GM12891 (cell line): Measurements from ENCODE around the gene CTPS1.

Source experiments
- PAX5 ChIP-seq: IDR thresholded peaks from 2 replicates; pipeline ENCODE4 v1.6.1; 2011; ENCODE audit warnings: low read length, moderate library complexity, mild to moderate bottlenecking; ENCODE audit not compliant: insufficient read depth, severe bottlenecking
- POLR2A ChIP-seq: IDR thresholded peaks from 2 replicates; pipeline ENCODE4 v1.6.1; 2011; ENCODE audit warnings: low read depth, low read length, control low read depth
- POLR2AphosphoS5 ChIP-seq: IDR thresholded peaks from 2 replicates; pipeline ENCODE4 v1.6.1; 2011; ENCODE audit warnings: low read depth, low read length, control low read depth
- POU2F2 ChIP-seq: IDR thresholded peaks from 2 replicates; pipeline ENCODE4 v1.6.1; 2011; ENCODE audit warnings: low read depth, mild to moderate bottlenecking, control low read depth, low read length, moderate library complexity
- SPI1 ChIP-seq: IDR thresholded peaks from 2 replicates; pipeline ENCODE4 v1.6.1; 2011; ENCODE audit warnings: low read depth, low read length, control low read depth
- TAF1 ChIP-seq: IDR thresholded peaks from 2 replicates; pipeline ENCODE4 v1.6.1; 2011; ENCODE audit warnings: low read depth, low read length, control low read depth

DNA sequence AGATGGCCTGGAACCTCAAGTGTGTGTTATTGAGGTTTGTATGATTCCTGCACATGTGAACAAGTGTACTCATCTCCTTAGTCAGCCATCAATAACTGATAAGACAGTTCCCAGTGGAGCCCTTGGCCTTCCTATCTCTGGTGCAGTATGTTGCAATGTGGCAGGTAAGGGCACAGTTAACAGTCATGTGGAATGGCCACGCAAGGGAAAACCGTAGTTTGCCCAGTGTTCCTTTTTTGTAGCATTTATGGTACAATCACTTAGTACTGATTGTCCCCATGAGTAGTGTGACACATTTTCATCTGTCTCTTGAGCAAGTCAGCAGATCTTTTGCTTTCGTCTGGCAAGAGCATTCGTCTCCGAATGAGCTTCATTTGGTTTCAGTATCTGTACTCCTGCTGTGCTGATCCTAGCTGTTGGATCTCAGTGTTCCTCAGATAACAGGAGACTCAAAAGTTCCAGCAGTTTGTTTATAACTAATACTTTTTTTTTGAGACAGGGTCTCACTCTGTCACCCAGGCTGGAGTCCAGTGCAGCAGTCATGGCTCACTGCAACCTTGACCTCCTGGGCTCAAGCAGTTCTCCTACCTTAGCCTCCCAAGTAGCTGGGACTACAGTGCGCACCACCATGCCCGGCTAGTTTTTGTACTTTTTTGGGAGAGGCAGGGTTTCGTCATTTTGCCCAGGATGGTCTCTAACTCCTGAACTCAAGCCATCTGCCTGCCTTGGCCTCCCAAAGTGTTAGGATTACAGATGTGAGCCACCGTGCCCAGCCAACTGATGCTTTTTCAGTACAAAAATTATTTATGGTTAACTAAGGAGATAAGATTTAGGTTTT is 8.2 kb downstream of the CTPS1 start:
- TF ChIP-seq PAX5 (no peak), POLR2AphosphoS5 (no peak), POLR2A (no peak), TAF1 (no peak), SPI1 (no peak), POU2F2 (no peak)
